Anterior cingulate cortex (tissue), 58 donors: ENCODE measurements around the gene ABHD2.
"Not testable (repeated sequence)": the region's sequence is repeated elsewhere in the genome, so short reads cannot be mapped to it uniquely, and the experiment has no call there.

Source experiments
- DNase-seq, 58 donors: peaks; one replicate each; lab custom pipeline; 2025; lab: John Stamatoyannopoulos, UW

Gene ABHD2

DNA sequence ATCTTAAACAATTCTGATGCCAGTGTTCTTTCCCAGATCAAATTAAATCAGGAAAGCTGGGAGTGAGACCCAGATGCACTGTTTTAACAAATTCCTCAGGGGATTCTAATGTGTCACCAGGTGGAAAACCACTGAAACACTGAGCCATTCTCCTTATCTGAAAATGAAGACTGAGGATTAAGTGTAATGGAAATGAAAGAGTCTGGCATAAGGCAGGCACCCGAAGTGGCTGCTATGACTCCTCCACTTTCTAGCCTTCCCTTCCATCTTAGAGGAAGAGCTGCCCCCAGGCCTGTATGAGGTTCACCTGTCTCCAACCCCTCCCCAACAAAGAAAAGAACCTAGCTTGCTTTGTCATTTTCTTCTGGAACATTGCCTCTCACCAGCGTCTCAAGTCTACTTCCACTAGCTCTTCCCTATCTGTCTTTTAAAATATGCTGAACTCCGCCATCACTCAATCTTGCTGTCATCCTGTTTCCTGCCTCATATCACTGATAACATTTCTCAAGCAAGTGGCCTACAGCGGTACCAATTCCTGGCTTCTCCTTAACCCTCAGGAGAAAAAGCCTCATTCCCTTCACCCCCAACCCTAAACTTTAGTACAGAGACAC is 13.7 kb upstream of the ABHD2 start:
- no peak for DNase-seq

DNA sequence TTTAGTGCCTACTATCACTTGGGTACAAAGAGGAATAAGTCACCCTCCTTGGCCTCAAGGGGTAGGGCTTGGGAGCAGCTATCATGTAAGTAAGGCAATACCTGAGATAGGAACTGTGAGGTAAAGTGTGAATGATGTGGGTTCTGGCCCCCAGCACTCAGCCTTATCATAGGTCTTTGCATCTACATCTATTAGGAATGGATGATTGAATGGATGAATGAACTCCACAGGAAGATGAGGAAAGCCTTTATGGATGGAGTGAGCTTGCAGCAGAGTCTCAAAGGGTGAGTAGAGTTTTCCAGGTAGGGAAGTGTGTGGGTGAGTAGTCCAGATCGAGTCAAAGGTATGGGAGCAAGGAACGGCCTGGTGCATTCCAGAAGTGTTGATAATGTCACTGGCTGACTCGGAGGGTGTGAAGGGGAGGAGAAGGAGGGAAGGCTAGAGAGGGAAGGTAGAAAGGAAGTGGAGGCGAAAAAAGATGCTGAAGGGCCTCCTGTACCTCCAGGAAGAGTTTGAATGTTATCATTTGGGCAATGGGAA is 13.1 kb upstream of the ABHD2 start:
- DNase-seq = no peak

GRCh38 chr15:89075846-89076245 is 12.4 kb upstream of the ABHD2 start:
- no peak for DNase-seq

DNA sequence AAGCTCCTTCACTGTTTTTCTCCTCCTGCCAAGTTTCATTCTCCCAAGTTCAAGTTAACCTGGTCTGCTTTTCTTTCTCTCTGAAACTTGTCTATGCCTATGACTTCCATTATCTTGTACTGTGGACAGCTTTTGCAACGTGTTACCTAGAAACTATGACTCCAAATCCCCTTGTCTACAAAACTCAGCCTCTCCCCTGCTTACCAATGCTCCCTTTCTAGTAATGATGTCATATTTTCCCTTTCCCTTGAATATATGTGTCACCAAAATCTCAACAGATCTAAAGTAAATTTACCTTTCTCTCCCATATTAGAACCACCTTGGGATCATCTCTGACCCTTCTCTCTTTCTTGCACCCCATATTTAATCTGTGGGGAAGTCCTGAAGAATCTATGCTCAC is 10.5 kb upstream of the ABHD2 start:
- no peak for DNase-seq

GRCh38 chr15:89078851-89079810 is 9.1 kb upstream of the ABHD2 start:
- DNase-seq = no peak

GRCh38 chr15:89081878-89082277 is 6.4 kb upstream of the ABHD2 start:
- DNase-seq = no peak

GRCh38 chr15:89083246-89083645 is 5.0 kb upstream of the ABHD2 start:
- DNase-seq = no peak

DNA sequence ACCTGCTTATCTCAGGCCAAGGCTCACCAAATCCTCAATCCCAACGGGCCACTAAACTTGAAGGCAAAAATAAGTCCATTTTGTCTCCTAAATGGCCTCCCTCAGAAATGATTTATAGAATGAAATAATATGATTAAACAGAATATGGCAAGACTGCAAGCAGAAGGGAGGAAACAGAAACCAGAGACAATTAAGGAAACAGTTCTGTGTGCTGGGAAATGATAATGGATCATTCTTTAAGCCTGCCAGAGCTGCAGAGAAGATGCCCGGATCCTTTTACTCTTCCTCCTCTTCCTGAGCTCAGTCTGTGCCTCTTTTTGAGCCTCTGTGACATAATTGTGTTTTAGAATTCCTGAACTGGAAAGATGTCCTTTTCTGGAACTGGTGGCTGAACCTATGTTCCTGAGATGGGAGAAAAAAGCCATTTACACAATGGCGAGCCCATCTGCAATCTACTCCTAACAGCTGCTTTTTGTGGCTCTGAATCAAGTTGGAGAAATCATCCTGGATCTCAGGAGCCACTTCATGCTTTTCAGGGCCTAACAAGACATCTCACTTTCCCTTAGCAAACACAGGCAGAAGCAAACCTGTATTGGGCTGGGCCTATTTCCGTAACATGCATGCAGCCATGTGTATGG is 2.8 kb upstream of the ABHD2 start:
- no peak for DNase-seq

GRCh38 chr15:89085933-89086332 is 2.3 kb upstream of the ABHD2 start:
- DNase-seq = not testable (repeated sequence)

DNA sequence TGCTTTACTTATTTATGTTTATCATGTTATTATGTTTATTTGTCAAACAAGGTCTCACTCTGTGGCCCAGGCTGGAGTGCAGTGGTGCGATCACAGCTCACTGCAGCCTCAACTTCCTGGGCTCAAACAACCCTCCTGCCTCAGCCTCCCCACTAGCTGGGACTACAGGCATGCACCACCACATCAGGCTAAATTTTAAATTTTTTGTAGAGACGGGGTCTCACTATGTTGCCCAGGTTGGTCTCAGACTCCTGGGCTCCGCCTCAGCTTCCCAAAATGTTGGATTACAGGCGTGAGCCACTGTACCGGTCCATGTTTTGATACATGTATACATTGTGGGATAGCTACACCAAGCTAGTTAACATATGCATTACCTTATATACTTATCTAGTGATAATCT is 1.9 kb upstream of the ABHD2 start:
- DNase-seq = not testable (repeated sequence)

DNA sequence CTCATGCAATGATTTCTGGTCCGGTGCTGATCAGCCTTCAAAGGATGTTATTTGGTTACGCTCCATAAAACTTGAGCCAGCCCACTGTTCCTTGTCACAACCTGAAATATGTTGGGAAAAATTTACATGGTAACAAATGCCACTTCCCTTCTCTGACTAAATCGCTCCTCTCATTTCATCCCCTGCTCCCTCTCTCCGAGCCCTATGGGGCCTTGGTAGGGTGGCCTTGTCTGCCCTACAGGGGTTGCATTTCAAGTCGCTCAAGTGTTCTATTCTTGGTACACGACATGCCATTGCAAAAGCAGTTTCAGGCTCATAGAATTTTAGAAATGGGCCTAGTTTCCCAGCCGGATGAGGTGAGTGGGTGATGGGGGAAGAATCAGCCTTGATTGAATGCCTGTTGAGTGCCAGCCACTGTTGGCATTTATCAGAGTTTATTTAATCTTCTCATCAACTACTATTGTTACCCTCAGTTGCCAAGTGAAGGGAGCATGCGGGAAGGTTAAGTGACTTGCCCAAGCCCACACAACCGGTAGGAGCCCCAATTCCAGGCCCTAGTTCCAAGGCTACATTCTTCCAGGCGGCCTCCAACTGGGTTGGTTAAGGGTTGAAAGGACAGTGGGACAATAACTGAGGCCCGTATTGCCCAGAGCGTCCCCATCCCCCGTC is 961 bp upstream of the ABHD2 start:
- no peak for DNase-seq

DNA sequence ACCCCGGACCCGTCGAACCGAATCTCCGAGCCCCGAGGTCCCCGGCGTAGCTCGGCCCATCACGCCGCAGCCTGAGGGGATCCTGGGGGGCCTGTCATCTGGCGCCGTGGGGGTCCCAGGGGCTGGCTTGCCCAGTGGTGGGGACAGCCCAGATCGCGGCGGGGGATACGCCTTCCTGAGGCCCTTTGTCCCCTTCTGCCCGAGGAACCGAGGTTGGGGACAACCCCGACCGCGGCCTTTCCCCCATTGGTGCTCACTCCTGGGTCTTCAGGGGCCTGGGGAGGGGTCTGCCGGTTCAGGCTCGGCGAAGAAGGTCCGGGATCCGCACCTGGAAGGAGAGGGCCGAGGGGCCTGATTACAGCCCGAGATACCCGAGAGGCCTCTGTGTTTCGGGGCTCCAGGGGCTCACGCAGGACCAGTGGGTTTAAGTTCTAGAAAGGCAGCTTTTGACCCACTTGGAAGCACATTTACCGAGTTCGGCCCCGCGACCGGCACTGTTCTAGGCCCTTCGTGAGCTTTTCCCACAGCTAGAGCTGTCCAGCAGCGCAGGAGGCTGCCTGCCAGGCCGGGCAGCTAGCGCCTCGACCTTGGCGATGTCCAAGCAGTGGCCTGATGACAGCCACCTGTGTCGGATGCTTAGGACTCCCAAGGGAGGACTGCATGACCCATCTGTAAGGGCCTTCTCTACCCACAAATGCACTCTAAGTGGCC is 504 bp downstream of the ABHD2 start:
- DNase-seq = peak in 11 of 58 donors; percentile 25 to 43 (median 33)

GRCh38 chr15:89089316-89090230 is 1.3 kb downstream of the ABHD2 start:
- peak in 1 of 58 donors; percentile 45 for DNase-seq

GRCh38 chr15:89090791-89091626 is 2.8 kb downstream of the ABHD2 start:
- DNase-seq = peak in 27 of 58 donors; percentile 15 to 60 (median 38)

GRCh38 chr15:89091627-89092220 is 3.5 kb downstream of the ABHD2 start:
- DNase-seq = no peak

GRCh38 chr15:89093509-89093908 is 5.3 kb downstream of the ABHD2 start:
- DNase-seq = no peak

GRCh38 chr15:89095073-89095472 is 6.8 kb downstream of the ABHD2 start:
- no peak for DNase-seq
